Sigmoid colon (tissue), 7 donors: ENCODE measurements around the gene PLD1. TPM values are rescaled to one million over a fixed set of nuclear protein-coding genes. Genes with fewer than 3 reads are reported as not detected.

Experiments
- DNase-seq: peaks from one replicate; pipeline ENCODE4 v3.0.0-alpha.2; 2019
- H3K27ac ChIP-seq, 4 donors: fragments of 200-600 bp; sonication (generic); one replicate each; pipeline ENCODE4 v1.5.1; 2016 to 2019; ENCODE audit warnings: mild to moderate bottlenecking in 1 of 4
- H3K27me3 ChIP-seq, 3 donors: fragments of 200-600 bp; sonication (generic); one replicate each; pipeline ENCODE4 v1.5.1; 2019; ENCODE audit warnings: mild to moderate bottlenecking in 1 of 3
- H3K36me3 ChIP-seq, 4 donors: fragments of 200-600 bp; sonication (generic); one replicate each; pipeline ENCODE4 v1.5.1; 2016 to 2019
- H3K4me1 ChIP-seq, 4 donors: fragments of 200-600 bp; sonication (generic); one replicate each; pipeline ENCODE4 v1.5.1; 2017 to 2019
- H3K4me3 ChIP-seq, 4 donors: fragments of 200-600 bp; sonication (generic); one replicate each; pipeline ENCODE4 v1.5.1; 2017 to 2019; ENCODE audit warnings: mild to moderate bottlenecking in 2 of 4, moderate library complexity in 1 of 4
- H3K9me3 ChIP-seq, 4 donors: fragments of 200-600 bp in 3 of 4; sonication (generic) in 3 of 4; one replicate each; pipeline versions ENCODE4 v1.5.1 to v1.6.1; 2013 to 2019
- EP300 ChIP-seq, 4 donors: sonication (generic); formaldehyde crosslinking; IDR thresholded peaks; one replicate each; pipeline ENCODE4 v1.6.1; 2017; ENCODE audit warnings: antibody characterized with exemption in 4 of 4
- POLR2A ChIP-seq, 2 donors: fragments of 450-650 bp; IDR thresholded peaks; one replicate each; pipeline ENCODE4 v1.6.1; 2016; ENCODE audit warnings: antibody characterized with exemption in 2 of 2, mild to moderate bottlenecking in 2 of 2, moderate library complexity in 2 of 2
- POLR2AphosphoS5 ChIP-seq, 4 donors: sonication (generic); formaldehyde crosslinking; IDR thresholded peaks; one replicate each; pipeline ENCODE4 v1.6.1; 2017; ENCODE audit warnings: antibody characterized with exemption in 4 of 4
- WGBS, 2 donors: extraction: QIAGEN DNeasy Blood & Tissue Kit; methylation state at CpG; one replicate each; pipeline ENCODE4 v1.1.7; 2013; 5-methylcytosine and 5-hydroxymethylcytosine counted together
- intact Hi-C: fragments of 100-400 bp; cut with DNase I; formaldehyde crosslinking; loops from one replicate; pipeline ENCODE4 v1.15.1; 2023
- polyA plus RNA-seq, 3 donors: library from polyadenylated mRNA; stranded (reverse); fragments of 200-250 nt; gene quantifications; one replicate each; pipeline ENCODE4 v1.2.3, GENCODE V29; 2013
- total RNA-seq, 4 donors: library from RNA; depleted of rRNA; stranded (reverse); fragments of >200 nt; gene quantifications; one replicate each; pipeline ENCODE4 v1.1.0, GENCODE V29; 2016
- TF ChIP-seq, protein P1 (sequence below), 4 experiments: fragments of 450-650 bp in 3 of 4; fragments of 200-600 bp in 1 of 4; IDR thresholded peaks; one replicate each; pipeline ENCODE4 v1.5.1; 2016 to 2019; ENCODE audit warnings: antibody characterized with exemption in 4 of 4, mild to moderate bottlenecking in 3 of 4, moderate library complexity in 2 of 4
- donor health status: healthy with polysubstance abuse.
- donor health status: Bipolar disorder and iron deficiency.
- donor health status: healthy.

The PLD1 gene
- total and polyA plus RNA-seq, 7 donors, result 8.6 to 24.3 (median 12.2) TPM

DNA sequence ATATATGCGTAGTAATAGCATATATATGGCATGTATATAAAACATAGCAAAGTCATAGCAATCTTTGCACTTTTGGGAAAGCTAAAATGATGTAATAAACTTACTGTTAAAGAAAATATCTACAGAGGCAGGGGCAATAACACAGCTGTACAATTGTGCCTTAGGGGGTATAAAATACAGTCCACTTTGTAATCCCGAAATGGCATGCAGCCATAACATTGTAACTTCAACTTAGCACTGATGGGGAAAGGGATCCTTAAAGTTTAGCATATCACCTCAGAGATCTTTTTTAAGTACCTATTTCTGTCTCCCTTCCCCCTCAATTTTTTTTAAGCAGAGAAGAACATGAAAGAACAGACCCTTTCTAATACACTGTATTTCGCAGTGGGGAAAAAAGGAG lies 40.8 kb downstream of the PLD1 start:
- intact Hi-C loops, result no loop called here
- Histone ChIP-seq H3K27me3 (no peaks in the 10 kb centered on the region), H3K9me3 (no peaks in the 10 kb centered on the region), H3K36me3 (no peaks in the 10 kb centered on the region), H3K27ac (no peak overlapping the region), H3K4me3 (no peak overlapping the region), H3K4me1 (peaks cover 0 to 17% (median 13%) of the 10 kb centered on the region in 4 donors)
- TF ChIP-seq EP300 (IDR thresholded peaks at IDR 0.05) (no peak), POLR2A (IDR thresholded peaks at IDR 0.05) (no peak), POLR2AphosphoS5 (IDR thresholded peaks at IDR 0.05) (no peak)
- TF ChIP-seq, protein P1, sequence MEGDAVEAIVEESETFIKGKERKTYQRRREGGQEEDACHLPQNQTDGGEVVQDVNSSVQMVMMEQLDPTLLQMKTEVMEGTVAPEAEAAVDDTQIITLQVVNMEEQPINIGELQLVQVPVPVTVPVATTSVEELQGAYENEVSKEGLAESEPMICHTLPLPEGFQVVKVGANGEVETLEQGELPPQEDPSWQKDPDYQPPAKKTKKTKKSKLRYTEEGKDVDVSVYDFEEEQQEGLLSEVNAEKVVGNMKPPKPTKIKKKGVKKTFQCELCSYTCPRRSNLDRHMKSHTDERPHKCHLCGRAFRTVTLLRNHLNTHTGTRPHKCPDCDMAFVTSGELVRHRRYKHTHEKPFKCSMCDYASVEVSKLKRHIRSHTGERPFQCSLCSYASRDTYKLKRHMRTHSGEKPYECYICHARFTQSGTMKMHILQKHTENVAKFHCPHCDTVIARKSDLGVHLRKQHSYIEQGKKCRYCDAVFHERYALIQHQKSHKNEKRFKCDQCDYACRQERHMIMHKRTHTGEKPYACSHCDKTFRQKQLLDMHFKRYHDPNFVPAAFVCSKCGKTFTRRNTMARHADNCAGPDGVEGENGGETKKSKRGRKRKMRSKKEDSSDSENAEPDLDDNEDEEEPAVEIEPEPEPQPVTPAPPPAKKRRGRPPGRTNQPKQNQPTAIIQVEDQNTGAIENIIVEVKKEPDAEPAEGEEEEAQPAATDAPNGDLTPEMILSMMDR (IDR thresholded peaks at IDR 0.05), result no peak
- no peak for DNase-seq
- WGBS, 2 donors, result 13 to 85% methylated on average over 3 of the region's 3 CpGs

DNA sequence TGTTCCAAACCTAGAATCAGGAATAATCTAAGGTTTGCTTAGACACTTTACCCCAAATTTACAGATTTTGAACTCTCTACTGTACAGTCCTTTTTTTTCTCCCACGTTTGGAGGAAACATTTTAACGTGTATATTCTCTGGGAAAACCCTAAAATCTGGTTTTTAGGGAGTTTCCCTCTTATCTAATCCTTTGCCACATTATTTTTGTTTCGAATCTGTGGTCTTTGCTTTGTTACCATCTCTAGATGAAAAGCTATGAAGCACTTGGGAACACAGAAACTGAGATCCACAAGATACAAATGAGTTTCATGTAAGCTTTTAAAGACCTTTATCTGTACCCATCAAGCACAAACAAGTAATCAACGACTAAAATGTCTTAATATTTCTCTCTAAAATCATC lies 41.3 kb downstream of the PLD1 start:
- Histone ChIP-seq H3K9me3 (no peaks in the 10 kb centered on the region), H3K4me1 (peaks cover 0 to 17% (median 13%) of the 10 kb centered on the region in 4 donors), H3K27me3 (no peaks in the 10 kb centered on the region), H3K27ac (no peak overlapping the region), H3K4me3 (no peak overlapping the region), H3K36me3 (no peaks in the 10 kb centered on the region)
- TF ChIP-seq POLR2AphosphoS5 (IDR thresholded peaks at IDR 0.05) (no peak), POLR2A (IDR thresholded peaks at IDR 0.05) (no peak), EP300 (IDR thresholded peaks at IDR 0.05) (no peak)
- TF ChIP-seq, protein P1 (IDR thresholded peaks at IDR 0.05), result no peak
- 13 to 64% methylated on average over 4 of the region's 4 CpGs for WGBS, 2 donors
- intact Hi-C loops, result no loop called here
- DNase-seq, result no peak

DNA sequence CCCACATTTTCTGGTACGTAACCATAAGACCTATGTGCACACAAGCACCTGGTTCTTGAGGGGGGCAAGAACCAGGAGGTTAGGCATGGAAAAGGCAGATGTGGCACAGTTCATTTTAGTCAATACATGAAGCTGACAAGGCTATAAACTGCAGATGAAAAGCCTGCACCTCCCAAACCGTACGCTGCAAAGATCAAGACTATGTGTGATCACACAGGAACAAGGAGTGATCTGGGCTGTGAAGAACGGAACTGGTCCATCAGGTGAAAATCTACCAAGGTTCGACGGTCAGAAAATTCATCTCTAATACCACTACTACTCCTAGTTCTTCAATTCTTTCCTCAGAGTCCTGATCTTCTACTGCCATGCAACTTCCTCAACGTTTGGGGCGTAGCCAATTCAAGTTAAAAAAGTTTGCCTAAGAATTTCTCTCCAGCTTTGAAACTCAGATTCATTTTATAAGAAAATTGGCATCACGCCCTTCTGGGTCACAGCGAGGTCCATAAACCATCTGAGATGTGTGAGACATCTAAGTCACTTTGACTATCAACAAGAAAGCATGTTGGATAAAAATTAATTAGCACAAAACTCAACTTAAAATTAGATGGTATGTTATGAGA lies 41.9 kb downstream of the PLD1 start:
- Histone ChIP-seq H3K36me3 (no peaks in the 10 kb centered on the region), H3K4me3 (no peak overlapping the region), H3K27me3 (no peaks in the 10 kb centered on the region), H3K9me3 (no peaks in the 10 kb centered on the region), H3K4me1 (peaks cover 0 to 17% (median 13%) of the 10 kb centered on the region in 4 donors), H3K27ac (no peak overlapping the region)
- TF ChIP-seq, protein P1 (IDR thresholded peaks at IDR 0.05), result no peak
- TF ChIP-seq POLR2A (IDR thresholded peaks at IDR 0.05) (no peak), EP300 (IDR thresholded peaks at IDR 0.05) (no peak), POLR2AphosphoS5 (IDR thresholded peaks at IDR 0.05) (no peak)
- intact Hi-C loops, result no loop called here
- no peak for DNase-seq
- 52 to 81% methylated on average over 10 of the region's 10 CpGs for WGBS, 2 donors

DNA sequence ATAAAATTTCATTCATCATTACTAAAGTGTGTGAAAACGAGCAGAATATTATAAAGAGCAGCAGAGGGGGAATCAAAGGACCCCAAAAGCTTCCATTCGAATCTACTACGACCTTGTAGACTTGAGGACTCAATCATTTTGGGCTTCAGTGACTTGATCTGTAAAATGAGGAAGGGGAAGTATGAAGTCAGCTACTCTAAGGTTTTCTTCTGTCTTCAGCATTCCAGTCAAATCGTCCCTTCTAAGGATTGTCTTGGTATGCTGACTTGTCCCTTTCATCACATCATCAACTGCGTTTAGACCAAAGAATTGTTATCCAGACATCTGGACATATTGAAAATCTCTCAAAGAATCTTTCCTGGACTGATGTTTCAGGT lies 44.8 kb downstream of the PLD1 start:
- Histone ChIP-seq H3K4me3 (no peak overlapping the region), H3K27ac (no peak overlapping the region), H3K4me1 (peaks cover 0 to 4% (median 0%) of the 10 kb centered on the region in 4 donors), H3K27me3 (no peaks in the 10 kb centered on the region), H3K36me3 (no peaks in the 10 kb centered on the region), H3K9me3 (no peaks in the 10 kb centered on the region)
- no peak for TF ChIP-seq EP300 (IDR thresholded peaks at IDR 0.05)
- TF ChIP-seq POLR2AphosphoS5 (IDR thresholded peaks at IDR 0.05), result no peak
- TF ChIP-seq, protein P1 (IDR thresholded peaks at IDR 0.05), result no peak
- no peak for TF ChIP-seq POLR2A (IDR thresholded peaks at IDR 0.05)
- 69 to 91% methylated on average over 5 of the region's 5 CpGs for WGBS, 2 donors
- intact Hi-C loops, result no loop called here
- no peak for DNase-seq

DNA sequence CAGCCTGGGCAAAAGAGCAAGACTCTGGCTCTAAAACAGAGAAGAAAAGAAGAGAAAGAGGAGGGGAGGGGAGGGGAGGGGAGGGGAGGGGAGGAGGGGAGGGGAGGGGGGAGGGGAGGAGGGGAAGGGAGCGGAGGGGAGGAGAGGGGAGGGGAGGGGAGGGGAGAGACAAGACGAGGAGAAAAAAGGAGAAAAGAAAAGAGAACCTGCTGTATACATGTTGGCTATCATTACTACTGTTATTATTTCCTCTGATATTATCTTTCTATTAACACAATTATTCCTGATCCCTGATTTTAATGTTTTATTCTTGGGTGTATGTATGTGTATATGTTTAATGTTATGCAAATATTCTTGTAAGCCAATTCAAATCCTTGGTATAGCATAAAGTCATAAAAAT lies 46.9 kb downstream of the PLD1 start:
- TF ChIP-seq, protein P1 (IDR thresholded peaks at IDR 0.05), result no peak
- TF ChIP-seq POLR2A (IDR thresholded peaks at IDR 0.05) (no peak), EP300 (IDR thresholded peaks at IDR 0.05) (no peak), POLR2AphosphoS5 (IDR thresholded peaks at IDR 0.05) (no peak)
- Histone ChIP-seq H3K27ac (no peak overlapping the region), H3K4me1 (no peaks in the 10 kb centered on the region), H3K9me3 (no peaks in the 10 kb centered on the region), H3K27me3 (no peaks in the 10 kb centered on the region), H3K4me3 (no peak overlapping the region), H3K36me3 (no peaks in the 10 kb centered on the region)
- intact Hi-C loops, result no loop called here
- 76 to 91% methylated on average over 2 of the region's 2 CpGs for WGBS, 2 donors
- DNase-seq, result no peak
